Keratinocyte (primary cell): ENCODE measurements around the gene HAND2. TPM values are rescaled to one million over a fixed set of nuclear protein-coding genes. Genes with fewer than 3 reads are reported as not detected.

Experiments used
- DNase-seq: peaks from one replicate; pipeline ENCODE4 v3.0.0-alpha.2; 2011; ENCODE audit warnings: low read depth, missing footprints, low spot score
- FAIRE-seq: peaks from 2 replicates; lab custom pipeline; 2011; peaks lifted over from hg19 to GRCh38; lab: Jason Lieb, UNC
- H2AFZ ChIP-seq: 2 replicates; pipeline ENCODE4 v1.6.0; 2012; ENCODE audit warnings: low read length, control low read depth, inconsistent platforms; ENCODE audit not compliant: control insufficient read depth
- H3K27ac ChIP-seq: 2 replicates; pipeline ENCODE4 v1.5.1; 2011; ENCODE audit warnings: low read length; ENCODE audit not compliant: control insufficient read depth, insufficient read depth
- H3K27me3 ChIP-seq: 3 replicates; pipeline ENCODE4 v1.6.0; 2011; ENCODE audit warnings: low read length; ENCODE audit not compliant: control insufficient read depth, insufficient read depth; ENCODE audit errors: extremely low read depth
- H3K36me3 ChIP-seq, 2 experiments: 2 replicates in 1 of 2; 3 replicates in 1 of 2; pipeline ENCODE4 v1.5.1; 2011; ENCODE audit warnings: low read length in 2 of 2, mild to moderate bottlenecking in 1 of 2; ENCODE audit not compliant: control insufficient read depth in 2 of 2, insufficient read depth in 2 of 2; ENCODE audit errors: extremely low read depth in 1 of 2
- H3K4me1 ChIP-seq: 3 replicates; pipeline ENCODE4 v1.5.1; 2011; ENCODE audit warnings: low read length; ENCODE audit not compliant: control insufficient read depth, insufficient read depth; ENCODE audit errors: extremely low read depth
- H3K4me2 ChIP-seq: 3 replicates; pipeline ENCODE4 v1.6.0; 2011; ENCODE audit warnings: low read depth, low read length; ENCODE audit not compliant: control insufficient read depth, insufficient read depth; ENCODE audit errors: extremely low read depth
- H3K4me3 ChIP-seq, 3 experiments: fragments of 200-600 bp in 1 of 3; sonication (generic) in 1 of 3; 2 replicates in 2 of 3; 3 replicates in 1 of 3; pipeline ENCODE4 v1.5.1; 2011 to 2016; ENCODE audit warnings: low read length in 3 of 3, mild to moderate bottlenecking in 3 of 3, control low read depth in 2 of 3, inconsistent platforms in 1 of 3, low read depth in 1 of 3, mixed read lengths in 1 of 3, mixed run types in 1 of 3, moderate library complexity in 1 of 3; ENCODE audit not compliant: control insufficient read depth in 2 of 3, insufficient read depth in 2 of 3; ENCODE audit errors: extremely low read depth in 1 of 3
- H3K79me2 ChIP-seq: 2 replicates; pipeline ENCODE4 v1.6.0; 2012; ENCODE audit warnings: low read length; ENCODE audit not compliant: control insufficient read depth, insufficient read depth
- H3K9ac ChIP-seq: 3 replicates; pipeline ENCODE4 v1.6.0; 2011; ENCODE audit warnings: low read length; ENCODE audit not compliant: control insufficient read depth, insufficient read depth; ENCODE audit errors: extremely low read depth
- H3K9me1 ChIP-seq: 3 replicates; pipeline ENCODE4 v1.6.0; 2011; ENCODE audit warnings: low read length; ENCODE audit not compliant: control insufficient read depth, insufficient read depth; ENCODE audit errors: extremely low read depth
- H3K9me3 ChIP-seq: 2 replicates; pipeline ENCODE4 v1.5.1; 2012; ENCODE audit warnings: low read depth, low read length; ENCODE audit not compliant: control insufficient read depth
- H4K20me1 ChIP-seq: 3 replicates; pipeline ENCODE4 v1.6.0; 2011; ENCODE audit warnings: low read length; ENCODE audit not compliant: control insufficient read depth, insufficient read depth; ENCODE audit errors: extremely low read depth
- CTCF ChIP-seq, 3 experiments: IDR thresholded peaks in 1 of 3; conservative IDR thresholded peaks in 1 of 3; optimal IDR thresholded peaks in 1 of 3; 2 replicates in 2 of 3; 3 replicates in 1 of 3; pipeline versions ENCODE3 to v1.5.1; 2011; ENCODE audit warnings: low read length in 3 of 3, mild to moderate bottlenecking in 3 of 3, moderate library complexity in 2 of 3, control low read depth in 1 of 3, inconsistent platforms in 1 of 3; ENCODE audit not compliant: insufficient read depth in 2 of 3; ENCODE audit errors: extremely low read depth in 1 of 3
- EZH2 ChIP-seq: IDR thresholded peaks from one replicate; pipeline ENCODE4 v1.6.1; 2012; ENCODE audit warnings: inconsistent platforms, mild to moderate bottlenecking, low read length, moderate library complexity
- dilution Hi-C: fragments of 300-500 bp; cut with MboI; formaldehyde crosslinking; loops from one replicate; pipeline ENCODE4 v1.7.0; 2020; ENCODE audit warnings: low sequenced_read_pairs; ENCODE audit not compliant: extremely low pct_ligation_motif_present
- polyA plus RNA-seq, 5 experiments: library from polyadenylated mRNA; depleted of rRNA in 3 of 5; stranded (reverse) in 3 of 5; stranded (forward) in 1 of 5; unstranded in 1 of 5; fragments of >200 nt; gene quantifications; 1 replicate in 1 of 5; 2 replicates in 3 of 5; 3 replicates in 1 of 5; pipeline versions ENCODE4 v1.2.1 to v1.2.3, GENCODE V29; 2011 to 2012; ENCODE audit warnings: missing spikeins in 2 of 5, low read depth in 1 of 5, low replicate concordance in 1 of 5

Gene HAND2
- polyA plus RNA-seq, 1 donor (not counting 4 experiments of a cell fraction or from before 2014, with no cell fraction given), result not detected

- DNase-seq (no peak), FAIRE-seq (no peak)
- no peak overlapping the region for H3K4me2 ChIP-seq
- dilution Hi-C loops, result no loop called here
- no peak overlapping the region for H3K4me3 ChIP-seq
- TF ChIP-seq EZH2 (no peak), CTCF (optimal IDR thresholded peaks at IDR 0.05 in 1 of 3, IDR thresholded peaks at IDR 0.05 in 1 of 3, conservative IDR thresholded peaks at IDR 0.05 in 1 of 3; ENCODE audit: extremely low read depth in 1 of 3, insufficient read depth in 2 of 3, low read length in 3 of 3) (no peak)
- H3K9me1 ChIP-seq, result no peaks in the 10 kb centered on the region
- no peak overlapping the region for H3K9ac ChIP-seq
- no peak overlapping the region for H2AFZ ChIP-seq
- H3K4me1 ChIP-seq, result peaks cover 3% of the 10 kb centered on the region
- no peaks in the 10 kb centered on the region for H3K79me2 ChIP-seq
- H3K9me3 ChIP-seq, result peaks cover 9% of the 10 kb centered on the region
- no peaks in the 10 kb centered on the region for H3K36me3 ChIP-seq
- H3K27ac ChIP-seq, result no peak overlapping the region
- no peaks in the 10 kb centered on the region for H4K20me1 ChIP-seq
- H3K27me3 ChIP-seq, result peaks cover 99% of the 10 kb centered on the region
These were observed 9.0 kb downstream of the HAND2 start for GRCh38 chr4:173520921-173521466.

- H3K4me2 ChIP-seq, result peak overlapping the region; percentile 10
- dilution Hi-C loops, result no loop called here
- H4K20me1 ChIP-seq, result no peaks in the 10 kb centered on the region
- peaks cover 3% of the 10 kb centered on the region for H3K4me1 ChIP-seq
- FAIRE-seq (no peak), DNase-seq (no peak)
- H3K27ac ChIP-seq, result no peak overlapping the region
- H3K4me3 ChIP-seq, result no peak overlapping the region
- H3K9me1 ChIP-seq, result no peaks in the 10 kb centered on the region
- no peak overlapping the region for H2AFZ ChIP-seq
- no peak for TF ChIP-seq EZH2
- no peak for TF ChIP-seq CTCF (optimal IDR thresholded peaks at IDR 0.05 in 1 of 3, IDR thresholded peaks at IDR 0.05 in 1 of 3, conservative IDR thresholded peaks at IDR 0.05 in 1 of 3; ENCODE audit: extremely low read depth in 1 of 3, insufficient read depth in 2 of 3, low read length in 3 of 3)
- no peaks in the 10 kb centered on the region for H3K36me3 ChIP-seq
- H3K79me2 ChIP-seq, result no peaks in the 10 kb centered on the region
- H3K9ac ChIP-seq, result no peak overlapping the region
- peaks cover 9% of the 10 kb centered on the region for H3K9me3 ChIP-seq
- peaks cover 98% of the 10 kb centered on the region for H3K27me3 ChIP-seq
These were observed 10.6 kb downstream of the HAND2 start for GRCh38 chr4:173519111-173520101.
